DMS53 treated with DMSO at 0.1 percent for 48 hours (cell line): ENCODE data around the gene TAF3.

ENCODE experiments used
- DNase-seq: peaks from one replicate; lab custom pipeline; 2025; ENCODE audit not compliant: unreplicated experiment; lab: John Stamatoyannopoulos, UW

TAF3 gene

DNA sequence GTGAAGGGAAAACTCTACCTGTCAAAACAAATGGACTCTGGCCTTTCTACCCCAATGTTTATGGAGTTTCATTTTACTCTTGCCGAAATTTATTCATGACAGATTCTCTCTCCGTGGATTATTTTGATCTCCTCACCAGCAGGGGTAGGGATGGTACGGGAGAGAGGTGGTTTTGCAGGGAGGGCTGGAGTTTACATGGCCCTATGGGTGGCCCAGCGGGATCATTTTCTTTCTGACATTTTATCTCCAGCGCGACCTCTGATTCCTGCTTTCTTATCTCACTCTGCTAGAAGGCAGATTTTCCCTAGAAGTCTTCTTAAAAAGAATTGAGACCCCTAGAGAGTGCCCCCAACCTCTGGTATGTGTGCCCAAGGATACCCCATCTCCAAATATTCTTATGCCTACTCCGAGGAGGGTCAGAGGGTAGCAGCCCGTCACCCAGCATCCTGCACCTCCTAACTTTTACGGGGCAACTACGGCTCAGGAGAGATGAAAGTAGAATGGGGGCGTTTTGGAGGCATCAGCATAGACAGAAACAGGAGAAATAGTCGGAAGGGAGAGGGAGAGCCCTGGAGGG lies 226.1 kb downstream of the TAF3 start:
- DNase-seq, result no peak

DNA sequence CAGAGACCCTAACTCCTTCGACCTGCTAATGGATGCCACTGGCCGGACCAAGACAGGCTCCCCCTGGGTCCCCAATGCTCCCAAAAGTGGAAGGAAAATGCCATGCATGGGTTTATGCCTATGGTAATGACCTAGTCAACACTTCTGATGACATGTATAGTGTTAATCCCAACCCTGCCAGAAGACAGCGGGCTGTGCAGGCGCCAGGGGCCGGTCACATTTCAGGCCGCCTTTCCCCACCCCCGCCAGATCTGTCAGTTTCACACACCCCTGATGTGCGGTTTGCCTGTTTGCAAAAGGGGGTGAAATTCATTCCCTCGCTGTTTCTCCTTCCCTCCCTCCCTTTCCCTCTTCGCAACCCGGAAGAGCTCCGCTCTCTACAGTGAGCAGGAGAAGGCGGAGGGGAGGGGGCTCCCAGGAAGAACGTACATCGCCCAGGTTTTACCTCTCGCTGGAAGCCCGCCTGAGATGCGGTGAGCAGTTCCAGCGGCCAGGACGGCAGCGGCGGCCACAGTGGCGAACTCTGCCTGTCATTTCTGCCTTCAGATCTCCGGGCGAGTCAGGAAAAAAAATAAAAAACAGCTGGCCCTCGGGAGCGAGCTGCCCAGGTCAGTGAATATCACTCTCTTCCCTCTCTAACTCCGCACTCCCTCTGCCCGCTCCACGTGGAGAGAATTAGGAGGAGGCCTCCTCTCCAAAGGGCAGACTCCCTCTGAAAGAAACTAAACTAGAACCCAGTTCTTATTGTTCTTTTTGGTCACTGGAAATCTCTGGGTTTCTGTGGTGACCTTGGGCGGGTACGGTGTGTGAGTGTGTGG lies 226.8 kb downstream of the TAF3 start:
- DNase-seq, result no peak

- no peak for DNase-seq
These were observed 227.6 kb downstream of the TAF3 start for GRCh38 chr10:8045726-8046494.

DNA sequence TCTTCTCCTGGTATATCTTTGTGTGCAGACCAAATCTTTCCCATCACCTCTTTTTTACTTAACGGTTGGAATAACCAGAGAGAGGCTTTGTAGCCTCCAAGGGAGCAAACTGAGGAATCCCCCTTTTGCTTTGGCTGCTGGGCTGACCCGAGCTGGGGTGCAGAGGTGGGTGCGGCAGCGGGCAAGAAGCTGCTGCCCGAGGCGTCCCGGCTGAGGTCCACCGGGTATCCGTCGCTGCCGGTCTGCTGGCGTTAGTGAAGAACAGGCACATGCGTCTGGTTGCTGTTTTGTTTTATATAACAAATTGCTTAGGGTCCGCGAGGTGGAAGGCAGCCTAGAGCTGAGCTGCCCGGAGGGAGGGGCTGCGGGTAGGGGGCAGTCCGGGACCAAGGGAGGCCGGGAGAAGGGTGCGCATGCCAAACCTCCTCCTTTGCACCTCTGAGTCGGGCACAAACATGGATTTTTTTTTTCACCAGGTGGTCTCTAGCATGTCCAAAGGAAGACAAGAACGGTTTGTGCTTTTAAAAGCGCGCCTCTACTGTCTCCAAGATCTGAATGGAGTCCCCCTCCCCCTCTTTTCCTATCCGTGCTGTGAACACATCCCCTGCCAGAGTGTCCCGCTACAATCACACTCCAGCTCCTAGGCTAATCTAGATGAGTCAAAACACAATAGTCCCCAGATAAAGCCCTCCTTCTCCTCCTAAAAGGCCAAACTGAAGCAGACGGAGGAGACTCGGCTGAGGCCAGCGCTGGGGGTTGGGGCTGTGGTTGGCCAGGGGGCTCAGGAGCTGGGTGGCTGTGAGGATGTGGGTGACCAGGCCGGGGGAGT lies 229.4 kb downstream of the TAF3 start:
- no peak for DNase-seq

DNA sequence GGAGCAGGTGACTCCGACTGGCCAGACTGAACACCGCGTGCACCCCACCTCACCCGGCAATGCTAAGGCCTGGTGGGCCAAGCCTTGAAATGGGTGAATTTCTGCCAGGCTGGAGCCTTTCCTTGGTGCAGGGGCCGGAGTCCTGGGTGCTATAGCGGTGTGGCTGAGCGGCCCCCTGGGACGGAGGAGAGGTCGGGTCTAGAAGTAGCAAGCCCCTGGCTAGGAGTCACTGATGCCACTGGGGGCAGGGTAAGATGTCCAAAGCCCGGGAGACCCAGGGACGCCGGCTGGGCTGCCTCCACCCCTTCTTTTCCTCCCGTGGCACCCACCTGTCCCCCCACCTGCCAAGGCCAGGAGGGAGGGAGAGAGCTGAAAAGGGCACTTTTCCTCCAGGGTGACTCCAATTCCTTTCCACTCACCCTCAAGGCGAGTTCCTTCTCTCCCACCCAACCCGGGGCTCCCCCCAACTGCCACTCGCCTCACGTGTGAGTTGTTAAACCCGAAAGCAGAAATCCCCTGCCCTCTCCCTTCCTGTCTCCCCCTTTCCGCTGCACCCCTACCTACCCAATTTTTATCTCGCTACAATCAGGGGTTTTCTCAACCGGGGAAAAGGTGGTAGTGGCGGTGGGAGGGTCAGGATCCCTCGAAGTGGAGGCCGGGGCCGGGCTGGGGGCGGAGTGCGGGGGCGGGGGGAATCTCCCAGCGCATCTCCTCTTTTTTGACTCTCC lies 230.1 kb downstream of the TAF3 start:
- DNase-seq, result no peak

DNA sequence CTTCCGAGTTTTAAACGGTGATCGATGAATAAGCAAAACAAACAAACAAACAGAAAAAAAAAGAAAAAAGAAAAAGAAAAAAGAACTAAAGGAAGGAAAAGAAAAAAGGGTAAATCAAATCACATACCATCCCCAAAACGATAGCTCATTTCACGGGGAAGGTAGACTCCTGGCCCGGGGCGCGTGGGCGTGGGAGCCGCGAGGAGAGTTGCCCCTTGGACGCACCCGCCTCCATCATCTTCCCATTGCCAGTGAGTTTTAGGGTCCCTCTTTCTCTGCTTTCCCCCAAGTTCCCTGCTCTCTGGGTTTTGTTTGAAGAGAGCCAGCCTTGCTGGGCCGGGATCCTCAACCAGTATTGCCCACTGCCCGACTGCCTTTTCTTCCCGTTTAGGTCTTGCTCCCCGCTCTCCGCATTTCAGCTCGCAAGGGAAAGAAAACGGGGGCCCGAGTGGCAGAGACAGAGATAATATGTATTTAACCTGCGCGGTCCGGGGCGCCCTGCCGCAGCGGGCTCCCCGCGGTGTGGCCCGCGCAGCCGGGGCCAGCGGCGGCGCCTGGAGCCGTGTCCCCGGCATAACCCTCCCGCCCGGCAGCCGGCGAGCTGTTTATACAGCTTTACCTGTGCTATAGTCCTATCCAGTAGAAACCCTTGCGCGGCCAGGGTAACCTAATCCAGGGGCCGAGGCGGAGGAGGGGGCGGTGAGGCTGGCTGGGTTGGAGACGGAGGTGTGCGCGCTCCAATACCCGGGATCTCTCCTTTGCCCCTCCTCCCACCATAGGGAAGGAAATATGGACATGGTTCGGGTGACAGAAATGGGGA lies 230.9 kb downstream of the TAF3 start:
- no peak for DNase-seq

GRCh38 chr10:8049865-8050555 lies 231.7 kb downstream of the TAF3 start:
- no peak for DNase-seq

DNA sequence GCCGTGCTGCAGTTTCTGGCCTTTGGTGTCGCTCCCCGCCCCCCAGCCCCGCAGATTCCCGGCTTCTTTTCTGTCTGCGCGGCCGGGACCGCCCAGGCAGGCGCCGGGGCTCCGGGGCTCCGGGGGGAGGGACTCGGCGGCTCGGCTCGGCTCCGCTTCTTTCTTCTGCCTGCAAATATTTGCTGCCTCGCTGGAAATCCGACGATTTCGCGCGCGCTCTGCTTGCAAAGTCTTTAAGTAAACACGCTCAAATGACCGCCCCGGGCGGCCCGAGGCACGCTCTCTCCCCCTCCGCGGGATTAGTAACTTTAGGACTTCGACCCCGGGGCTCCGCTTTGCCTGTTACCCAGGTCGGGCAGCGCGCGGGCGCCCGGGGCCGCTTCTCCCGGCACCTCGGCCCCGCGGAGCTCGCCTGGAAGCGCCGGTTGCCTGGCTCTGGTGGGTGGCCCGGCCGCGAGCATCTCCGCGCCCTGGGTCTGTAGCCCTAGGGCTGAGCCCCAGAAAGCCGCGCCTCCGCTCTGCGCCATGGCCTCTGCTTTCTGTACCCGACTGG lies 232.3 kb downstream of the TAF3 start:
- DNase-seq, result no peak

GRCh38 chr10:8051109-8051821 lies 233.0 kb downstream of the TAF3 start:
- no peak for DNase-seq

GRCh38 chr10:8051851-8052257 lies 233.5 kb downstream of the TAF3 start:
- DNase-seq, result no peak

GRCh38 chr10:8052341-8052955 lies 234.1 kb downstream of the TAF3 start:
- DNase-seq, result no peak

GRCh38 chr10:8052956-8053445 lies 234.7 kb downstream of the TAF3 start:
- no peak for DNase-seq

GRCh38 chr10:8053446-8054243 lies 235.3 kb downstream of the TAF3 start:
- DNase-seq, result no peak

DNA sequence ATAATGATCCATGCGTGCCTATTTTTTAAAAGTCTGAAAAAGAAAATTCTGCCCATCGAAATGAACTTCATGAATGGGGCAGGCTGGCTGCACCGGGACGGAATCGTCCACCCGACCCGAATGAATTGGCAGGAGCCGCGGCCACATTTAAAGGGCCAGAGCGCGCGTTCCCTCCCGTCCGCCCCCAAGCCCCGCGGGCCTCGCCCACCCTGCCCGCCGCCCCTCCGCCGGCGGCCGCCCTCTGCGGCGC lies 235.9 kb downstream of the TAF3 start:
- no peak for DNase-seq

DNA sequence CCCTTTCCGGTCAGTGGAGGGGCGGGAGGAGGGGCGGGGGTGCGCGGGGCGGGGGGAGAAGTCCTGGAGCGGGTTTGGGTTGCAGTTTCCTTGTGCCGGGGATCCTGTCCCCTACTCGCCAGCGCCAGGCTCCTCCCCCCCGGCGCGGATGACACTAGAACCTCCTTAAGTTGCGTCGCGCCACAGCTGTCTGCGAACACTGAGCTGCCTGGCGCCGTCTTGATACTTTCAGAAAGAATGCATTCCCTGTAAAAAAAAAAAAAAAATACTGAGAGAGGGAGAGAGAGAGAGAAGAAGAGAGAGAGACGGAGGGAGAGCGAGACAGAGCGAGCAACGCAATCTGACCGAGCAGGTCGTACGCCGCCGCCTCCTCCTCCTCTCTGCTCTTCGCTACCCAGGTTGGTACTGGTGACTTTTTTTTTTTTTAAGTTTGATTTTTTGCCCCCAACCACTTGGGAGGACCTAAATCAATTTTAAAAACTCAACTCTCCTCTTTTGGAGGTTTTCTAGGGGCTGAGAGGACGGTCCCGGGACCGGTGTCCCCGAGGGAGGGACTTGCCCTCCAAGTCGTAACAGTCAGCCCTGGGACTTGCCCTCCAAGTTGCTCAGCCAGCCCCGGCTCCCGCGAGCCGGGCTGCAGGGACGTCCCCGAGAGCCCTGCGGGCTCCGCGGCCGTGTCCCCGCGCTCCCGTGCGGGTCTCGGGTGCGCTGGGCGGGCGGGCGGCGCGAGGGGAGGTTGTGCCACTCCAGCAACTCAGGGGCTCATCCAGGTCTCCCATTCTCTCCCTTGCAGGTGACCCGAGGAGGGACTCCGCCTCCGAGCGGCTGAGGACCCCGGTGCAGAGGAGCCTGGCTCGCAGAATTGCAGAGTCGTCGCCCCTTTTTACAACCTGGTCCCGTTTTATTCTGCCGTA lies 236.4 kb downstream of the TAF3 start, which contains the start of gene GATA3:
TSS of gene GATA3 (plus strand) at position 195 of the 914 bp plus-strand sequence. CDS start 968 bp downstream, outside the sequence.
- DNase-seq, result no peak
